Measurements from ENCODE around the gene UNC79. TPM values are rescaled to one million over a fixed set of nuclear protein-coding genes. Genes with fewer than 3 reads are reported as not detected.

Gene UNC79
- total RNA-seq, 1 experiment from 2014 or later: not detected

GRCh38 chr14:93745603-93746273 lies 315.0 kb downstream of the UNC79 start:
- Histone ChIP-seq H3K9me3 (ENCODE audit: low read length) (no peaks in the 10 kb centered on the region), H3F3A (ENCODE audit: low read length, unreplicated experiment) (no peaks in the 10 kb centered on the region), H3K79me2 (ENCODE audit: low read length) (no peaks in the 10 kb centered on the region), H4K20me1 (ENCODE audit: low read length) (no peaks in the 10 kb centered on the region), H3K27me3 (ENCODE audit: low read length) (peaks cover 35% of the 10 kb centered on the region), H3K4me3 (ENCODE audit: low read length) (no peak overlapping the region), H2AFZ (ENCODE audit: low read length) (no peak overlapping the region), H3K9ac (ENCODE audit: low read length) (no peak overlapping the region), H3K9me2 (replicated peaks; ENCODE audit: low read length) (no peaks in the 10 kb centered on the region), H3K4me1 (ENCODE audit: insufficient read depth, low read length) (no peaks in the 10 kb centered on the region), H3K27ac (ENCODE audit: low read length) (no peak overlapping the region), H3K36me3 (ENCODE audit: low read depth, low read length) (no peaks in the 10 kb centered on the region), H3K4me2 (ENCODE audit: low read length) (no peak overlapping the region)
- no peak for ATAC-seq
- BruUV-seq (replicated peaks): no TSS peak
- intact Hi-C loops (cut with micrococcal nuclease): no loop called here
- CTCF ChIA-PET: no interaction called here
- DNase-seq: no peak
- TF ChIP-seq EZH2 (IDR thresholded peaks at IDR 0.05; ENCODE audit: low read length, unreplicated experiment) (no peak), EZH2phosphoT487 (IDR thresholded peaks at IDR 0.05; ENCODE audit: borderline replicate concordance, low read length) (no peak), CTCF (conservative IDR thresholded peaks at IDR 0.05; ENCODE audit: low read depth, low read length) (no peak)
- POLR2A ChIA-PET (ENCODE audit: unreplicated experiment): no interaction called here

- ChIA-PET POLR2A (ENCODE audit: unreplicated experiment) (no interaction called here), CTCF (no interaction called here)
- ATAC-seq (no peak), DNase-seq (no peak)
- TF ChIP-seq CTCF (conservative IDR thresholded peaks at IDR 0.05; ENCODE audit: low read depth, low read length): no peak
- no peak for TF ChIP-seq EZH2phosphoT487 (IDR thresholded peaks at IDR 0.05; ENCODE audit: borderline replicate concordance, low read length)
- no peak for TF ChIP-seq EZH2 (IDR thresholded peaks at IDR 0.05; ENCODE audit: low read length, unreplicated experiment)
- H3K4me3 ChIP-seq (ENCODE audit: low read length): no peak overlapping the region
- no TSS peak for BruUV-seq (replicated peaks)
- no peak overlapping the region for H3K9ac ChIP-seq (ENCODE audit: low read length)
- H3K4me1 ChIP-seq (ENCODE audit: insufficient read depth, low read length): no peaks in the 10 kb centered on the region
- no peaks in the 10 kb centered on the region for H3K79me2 ChIP-seq (ENCODE audit: low read length)
- intact Hi-C loops (cut with micrococcal nuclease): no loop called here
- H3F3A ChIP-seq (ENCODE audit: low read length, unreplicated experiment): no peaks in the 10 kb centered on the region
- H4K20me1 ChIP-seq (ENCODE audit: low read length): no peaks in the 10 kb centered on the region
- H3K27ac ChIP-seq (ENCODE audit: low read length): no peak overlapping the region
- H3K9me2 ChIP-seq (replicated peaks; ENCODE audit: low read length): no peaks in the 10 kb centered on the region
- peaks cover 43% of the 10 kb centered on the region for H3K27me3 ChIP-seq (ENCODE audit: low read length)
- no peaks in the 10 kb centered on the region for H3K9me3 ChIP-seq (ENCODE audit: low read length)
- H2AFZ ChIP-seq (ENCODE audit: low read length): no peak overlapping the region
- H3K4me2 ChIP-seq (ENCODE audit: low read length): no peak overlapping the region
- H3K36me3 ChIP-seq (ENCODE audit: low read depth, low read length): no peaks in the 10 kb centered on the region
Observed at GRCh38 chr14:93747102-93747501, 316.4 kb downstream of the UNC79 start.

GRCh38 chr14:93747560-93747959 lies 316.8 kb downstream of the UNC79 start:
- no TSS peak for BruUV-seq (replicated peaks)
- Histone ChIP-seq H3K4me1 (ENCODE audit: insufficient read depth, low read length) (no peaks in the 10 kb centered on the region), H3K4me3 (ENCODE audit: low read length) (no peak overlapping the region), H3K9me3 (ENCODE audit: low read length) (no peaks in the 10 kb centered on the region), H3K27me3 (ENCODE audit: low read length) (peaks cover 45% of the 10 kb centered on the region), H3K4me2 (ENCODE audit: low read length) (no peak overlapping the region), H2AFZ (ENCODE audit: low read length) (no peak overlapping the region), H4K20me1 (ENCODE audit: low read length) (no peaks in the 10 kb centered on the region), H3K9ac (ENCODE audit: low read length) (no peak overlapping the region), H3K9me2 (replicated peaks; ENCODE audit: low read length) (no peaks in the 10 kb centered on the region), H3K36me3 (ENCODE audit: low read depth, low read length) (no peaks in the 10 kb centered on the region), H3K27ac (ENCODE audit: low read length) (no peak overlapping the region), H3F3A (ENCODE audit: low read length, unreplicated experiment) (no peaks in the 10 kb centered on the region), H3K79me2 (ENCODE audit: low read length) (no peaks in the 10 kb centered on the region)
- intact Hi-C loops (cut with micrococcal nuclease): no loop called here
- DNase-seq: no peak
- ChIA-PET CTCF (no interaction called here), POLR2A (ENCODE audit: unreplicated experiment) (no interaction called here)
- no peak for ATAC-seq
- TF ChIP-seq EZH2phosphoT487 (IDR thresholded peaks at IDR 0.05; ENCODE audit: borderline replicate concordance, low read length) (no peak), CTCF (conservative IDR thresholded peaks at IDR 0.05; ENCODE audit: low read depth, low read length) (no peak)

All from PC-3 (cell line).